Bronchial epithelial cell (primary cell): ENCODE results near the gene ART1. TPM values are rescaled to one million over a fixed set of nuclear protein-coding genes. Genes with fewer than 3 reads are reported as not detected.

Experiments used
- DNase-seq: peaks from one replicate; pipeline ENCODE4 v3.0.0-alpha.2; 2010; ENCODE audit warnings: low read depth
- FAIRE-seq: peaks from 2 replicates; lab custom pipeline; 2011; peaks lifted over from hg19 to GRCh38; lab: Jason Lieb, UNC
- H3K27me3 ChIP-seq: 2 replicates; pipeline ENCODE4 v1.5.1; 2011; ENCODE audit warnings: low read length; ENCODE audit not compliant: control insufficient read depth, insufficient read depth
- H3K36me3 ChIP-seq: 2 replicates; pipeline ENCODE4 v1.5.1; 2011; ENCODE audit warnings: low read length; ENCODE audit not compliant: control insufficient read depth, insufficient read depth
- H3K4me3 ChIP-seq: 2 replicates; pipeline ENCODE4 v1.5.1; 2011; ENCODE audit warnings: mild to moderate bottlenecking, low read depth, low read length, control low read depth
- CTCF ChIP-seq: IDR thresholded peaks from 2 replicates; pipeline ENCODE4 v1.5.1; 2011; ENCODE audit warnings: mild to moderate bottlenecking, moderate library complexity, low read length, control low read depth, inconsistent platforms; ENCODE audit not compliant: insufficient read depth, severe bottlenecking
- total RNA-seq: library from RNA; depleted of rRNA; stranded (reverse); fragments of >200 nt; gene quantifications from 2 replicates; pipeline ENCODE4 v1.2.1, GENCODE V29; 2014

The ART1 gene
- total RNA-seq, 1 donor from 2014 or later = not detected

GRCh38 chr11:3703383-3703782 is 58.5 kb downstream of the ART1 start:
- peaks cover 20% of the 10 kb centered on the region for H3K36me3 ChIP-seq
- no peak for TF ChIP-seq CTCF
- FAIRE-seq (no peak), DNase-seq (no peak)
- no peak overlapping the region for H3K4me3 ChIP-seq
- no peaks in the 10 kb centered on the region for H3K27me3 ChIP-seq

DNA sequence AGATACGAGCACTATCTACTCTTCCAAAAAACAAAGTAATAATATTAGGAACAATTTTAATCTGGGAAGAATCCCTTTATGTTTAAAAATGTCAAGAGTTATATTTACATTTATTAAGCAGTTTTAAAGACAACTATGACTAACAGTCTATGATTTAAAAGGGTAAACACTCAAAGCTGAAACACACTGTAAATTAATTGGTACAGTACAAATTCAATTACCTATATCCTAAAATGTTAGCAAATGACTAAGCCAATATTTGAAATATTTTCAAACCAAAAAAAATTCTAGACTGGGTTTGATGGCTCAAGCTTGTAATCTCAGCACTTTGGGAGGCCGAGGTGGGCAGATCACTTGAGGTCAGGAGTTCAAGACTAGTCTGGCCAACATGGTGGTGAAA is 62.2 kb downstream of the ART1 start:
- H3K27me3 ChIP-seq = no peaks in the 10 kb centered on the region
- peaks cover 11% of the 10 kb centered on the region for H3K36me3 ChIP-seq
- H3K4me3 ChIP-seq = no peak overlapping the region
- FAIRE-seq (no peak), DNase-seq (no peak)
- no peak for TF ChIP-seq CTCF

- DNase-seq = no peak
- no peak overlapping the region for H3K4me3 ChIP-seq
- no peak for TF ChIP-seq CTCF
- H3K27me3 ChIP-seq = no peaks in the 10 kb centered on the region
- peaks cover 10% of the 10 kb centered on the region for H3K36me3 ChIP-seq
- no peak for FAIRE-seq
These were observed 65.0 kb downstream of the ART1 start for GRCh38 chr11:3709977-3710376.

- no peak for DNase-seq
- H3K36me3 ChIP-seq = peaks cover 10% of the 10 kb centered on the region
- TF ChIP-seq CTCF = no peak
- H3K4me3 ChIP-seq = no peak overlapping the region
- FAIRE-seq = no peak
- H3K27me3 ChIP-seq = no peaks in the 10 kb centered on the region
These were observed 65.7 kb downstream of the ART1 start for GRCh38 chr11:3710485-3711259.

DNA sequence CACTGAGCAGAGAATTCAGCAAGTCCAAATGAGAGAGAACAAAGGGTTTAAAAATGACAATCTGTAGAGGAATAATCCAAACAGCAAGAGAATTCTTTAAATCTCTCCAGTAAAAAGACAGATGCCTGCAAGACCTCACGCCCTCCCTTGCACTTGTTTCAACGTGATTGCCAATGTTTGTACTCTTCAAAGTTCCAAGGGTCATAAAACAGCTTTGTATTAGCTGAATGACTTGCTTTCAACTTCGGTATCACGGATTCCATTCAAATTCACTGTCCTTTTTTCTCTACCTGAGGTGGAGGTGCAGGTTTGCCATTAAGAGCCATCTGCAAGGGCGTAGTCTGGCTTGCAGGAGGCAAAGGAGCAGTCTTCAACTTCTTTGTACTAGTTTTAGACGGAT is 67.3 kb downstream of the ART1 start:
- Histone ChIP-seq H3K36me3 (peaks cover 6% of the 10 kb centered on the region), H3K27me3 (no peaks in the 10 kb centered on the region), H3K4me3 (no peak overlapping the region)
- no peak for FAIRE-seq
- no peak for TF ChIP-seq CTCF
- no peak for DNase-seq

Other genes with a start within 250 kb of the ART1 start
- gene ART5, start 3.1 kb upstream of the ART1 start, total RNA-seq = not detected in 2 replicates
- gene CHRNA10, start 26.3 kb downstream of the ART1 start, total RNA-seq = 0.26 and 0.51 TPM in 2 replicates
- 59.8 and 66.6 TPM in 2 replicates for gene NUP98, start 152.4 kb downstream of the ART1 start, total RNA-seq
- gene PGAP2, start 163.4 kb downstream of the ART1 start, total RNA-seq = 26.3 and 31.9 TPM in 2 replicates
- gene RHOG, start 195.8 kb downstream of the ART1 start, total RNA-seq = 5.5 and 7.3 TPM in 2 replicates
- gene STIM1, start 210.5 kb downstream of the ART1 start, total RNA-seq = 60.8 and 86.9 TPM in 2 replicates